Mesodermal cell (in vitro differentiated cells): ENCODE measurements around the gene SFTA2.

ENCODE experiments used
- H3K27ac ChIP-seq: 2 replicates; pipeline ENCODE4 v1.7.0; 2013; ENCODE audit warnings: mild to moderate bottlenecking, low read depth, low read length, moderate library complexity; ENCODE audit not compliant: severe bottlenecking
- H3K36me3 ChIP-seq: 2 replicates; pipeline ENCODE4 v1.7.1; 2013; ENCODE audit warnings: mild to moderate bottlenecking, low read length, moderate library complexity; ENCODE audit not compliant: control insufficient read depth, insufficient read depth
- H3K4me1 ChIP-seq: one replicate; pipeline ENCODE4 v1.7.1; 2013; ENCODE audit warnings: mild to moderate bottlenecking, low read length; ENCODE audit not compliant: insufficient read depth, control insufficient read depth, poor library complexity, severe bottlenecking
- H3K4me3 ChIP-seq: 2 replicates; pipeline ENCODE4 v1.7.0; 2013; ENCODE audit warnings: low read length, control low read depth, mild to moderate bottlenecking; ENCODE audit not compliant: insufficient read depth, poor library complexity, severe bottlenecking; ENCODE audit errors: extremely low read depth
- H3K9me3 ChIP-seq: 2 replicates; pipeline ENCODE4 v1.7.1; 2013; ENCODE audit warnings: mild to moderate bottlenecking, low read length, moderate library complexity; ENCODE audit not compliant: control insufficient read depth
- WGBS, 2 experiments: methylation state at CpG; one replicate each; pipeline ENCODE4 v1.1.5; 2013; ENCODE audit warnings: missing lambda C conversion rate in 2 of 2; ENCODE audit not compliant: insufficient coverage in 2 of 2; 5-methylcytosine and 5-hydroxymethylcytosine counted together

The SFTA2 gene

DNA sequence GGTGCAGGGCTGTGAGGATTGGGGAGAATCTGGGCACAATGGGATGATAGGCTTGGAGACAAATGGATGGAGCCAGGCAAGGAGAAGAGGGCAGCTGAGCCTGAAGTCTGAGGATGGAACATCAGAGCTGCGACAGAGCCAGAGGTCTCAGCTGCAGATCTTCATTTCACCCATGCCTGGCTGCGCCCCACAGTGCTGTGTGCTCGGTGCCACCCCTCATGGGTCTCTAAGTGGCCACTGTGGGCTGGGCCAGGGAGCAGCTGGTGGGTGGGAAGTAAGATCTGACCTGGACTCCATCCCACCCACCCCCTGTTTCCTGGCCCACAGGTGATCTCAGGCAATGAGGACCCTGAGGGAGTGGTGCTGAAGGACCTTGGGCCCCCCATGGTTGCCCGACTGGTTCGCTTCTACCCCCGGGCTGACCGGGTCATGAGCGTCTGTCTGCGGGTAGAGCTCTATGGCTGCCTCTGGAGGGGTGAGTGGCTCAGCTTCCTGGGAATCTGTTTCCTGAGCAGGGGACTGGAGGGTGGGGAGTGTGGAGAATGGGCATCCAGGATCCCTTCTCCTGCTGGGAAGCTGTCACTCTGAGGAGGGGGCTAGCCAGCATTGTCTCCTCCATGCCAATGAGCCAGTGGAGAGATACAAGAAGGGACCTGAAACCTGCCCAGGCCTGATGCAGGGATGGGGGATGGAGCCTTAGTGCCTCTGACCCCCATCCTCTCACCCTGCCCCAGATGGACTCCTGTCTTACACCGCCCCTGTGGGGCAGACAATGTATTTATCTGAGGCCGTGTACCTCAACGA lies 41.1 kb downstream of the SFTA2 start:
- WGBS, 2 experiments: 89 to 97% methylated on average over 7 to 11 of the region's 12 CpGs
- Histone ChIP-seq H3K4me1 (peaks cover 21% of the 10 kb centered on the region), H3K27ac (no peak overlapping the region), H3K4me3 (no peak overlapping the region), H3K9me3 (no peaks in the 10 kb centered on the region), H3K36me3 (peaks cover 69% of the 10 kb centered on the region)

GRCh38 chr6:30889921-30890645 lies 41.9 kb downstream of the SFTA2 start:
- no peaks in the 10 kb centered on the region for H3K9me3 ChIP-seq
- WGBS, 2 experiments: 96 to 97% methylated on average over 13 to 14 of the region's 14 CpGs
- peaks cover 26% of the 10 kb centered on the region for H3K4me1 ChIP-seq
- H3K4me3 ChIP-seq: no peak overlapping the region
- H3K27ac ChIP-seq: no peak overlapping the region
- peaks cover 61% of the 10 kb centered on the region for H3K36me3 ChIP-seq

GRCh38 chr6:30889496-30889885 lies 42.5 kb downstream of the SFTA2 start:
- 58 to 78% methylated on average over 2 to 3 of the region's 4 CpGs for WGBS, 2 experiments
- Histone ChIP-seq H3K27ac (no peak overlapping the region), H3K9me3 (no peaks in the 10 kb centered on the region), H3K4me3 (no peak overlapping the region), H3K36me3 (peaks cover 55% of the 10 kb centered on the region), H3K4me1 (peaks cover 26% of the 10 kb centered on the region)

GRCh38 chr6:30888816-30889495 lies 43.0 kb downstream of the SFTA2 start:
- WGBS, 2 experiments: 95% methylated on average over 16 to 17 of the region's 18 CpGs
- Histone ChIP-seq H3K27ac (no peak overlapping the region), H3K36me3 (peaks cover 51% of the 10 kb centered on the region), H3K9me3 (no peaks in the 10 kb centered on the region), H3K4me1 (peaks cover 26% of the 10 kb centered on the region), H3K4me3 (no peak overlapping the region)

DNA sequence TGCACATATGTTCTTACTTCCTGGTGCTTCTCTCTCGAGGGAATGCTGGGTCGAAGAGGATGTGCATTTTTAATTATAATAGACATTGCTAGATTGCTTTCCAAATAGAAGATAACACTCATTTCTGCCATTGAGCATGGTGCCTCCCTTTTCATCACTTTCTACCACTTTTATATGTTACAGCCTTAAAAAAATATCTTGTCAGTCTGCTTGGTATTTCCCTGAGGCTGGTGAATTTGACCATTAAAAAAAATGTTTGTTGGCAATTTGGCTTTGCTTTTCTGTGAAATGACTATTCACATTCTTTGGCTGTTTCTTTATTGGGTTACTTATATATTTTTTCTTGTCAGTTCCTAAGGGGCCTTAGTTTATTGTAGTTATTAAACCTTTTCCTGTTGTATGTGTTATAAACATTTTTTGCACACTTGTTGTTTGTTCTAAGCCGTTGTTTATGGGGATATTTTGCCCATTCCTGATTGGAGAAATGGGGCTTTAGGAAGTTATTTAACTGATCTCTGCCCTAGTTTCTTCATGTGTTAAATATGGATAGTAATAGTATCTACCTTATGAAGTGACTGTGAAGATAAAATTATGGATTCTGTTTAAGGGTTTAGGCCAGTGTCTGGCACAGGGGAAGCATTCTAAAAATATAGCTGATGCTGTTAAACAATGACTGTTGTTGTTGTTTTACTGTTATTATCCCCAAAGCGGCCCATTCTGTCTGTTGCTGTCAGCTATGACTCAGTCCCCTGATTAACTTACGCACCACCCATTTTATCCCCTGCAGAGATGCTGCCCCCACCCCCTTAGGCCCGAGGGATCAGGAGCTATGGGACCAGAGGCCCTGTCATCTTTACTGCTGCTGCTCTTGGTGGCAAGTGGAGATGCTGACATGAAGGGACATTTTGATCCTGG lies 43.8 kb downstream of the SFTA2 start:
- no peak overlapping the region for H3K27ac ChIP-seq
- 50 to 67% methylated on average over 1 to 2 of the region's 6 CpGs for WGBS, 2 experiments
- H3K9me3 ChIP-seq: no peaks in the 10 kb centered on the region
- peaks cover 33% of the 10 kb centered on the region for H3K4me1 ChIP-seq
- H3K36me3 ChIP-seq: peaks cover 45% of the 10 kb centered on the region
- H3K4me3 ChIP-seq: no peak overlapping the region

DNA sequence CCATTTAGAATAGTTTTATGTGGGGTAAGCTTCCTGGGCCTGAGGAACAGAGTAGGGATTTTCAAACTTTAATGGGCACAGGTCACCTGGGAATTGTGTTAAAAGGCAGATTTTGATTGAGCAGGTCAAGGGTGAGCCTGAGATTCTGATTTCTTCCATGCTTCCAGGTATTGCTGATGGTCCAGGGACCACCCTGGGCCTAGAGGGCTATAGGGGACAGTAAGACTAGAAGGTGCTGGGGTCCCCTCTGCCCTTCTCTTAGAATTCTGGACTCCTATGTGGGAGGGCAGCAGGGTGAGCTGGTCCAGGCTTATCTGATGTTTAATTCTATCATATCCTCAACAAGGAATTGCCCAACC lies 45.1 kb downstream of the SFTA2 start:
- peak overlapping the region; percentile 61 for H3K4me3 ChIP-seq
- peak overlapping the region; percentile 91 for H3K27ac ChIP-seq
- H3K9me3 ChIP-seq: no peaks in the 10 kb centered on the region
- peaks cover 45% of the 10 kb centered on the region for H3K4me1 ChIP-seq
- H3K36me3 ChIP-seq: peaks cover 32% of the 10 kb centered on the region

GRCh38 chr6:30885999-30886896 lies 45.7 kb downstream of the SFTA2 start:
- Histone ChIP-seq H3K9me3 (no peaks in the 10 kb centered on the region), H3K4me1 (peaks cover 50% of the 10 kb centered on the region), H3K4me3 (peak overlapping the region; percentile 61), H3K36me3 (peaks cover 26% of the 10 kb centered on the region), H3K27ac (peak overlapping the region; percentile 91)
- 3 to 8% methylated on average over 13 to 16 of the region's 18 CpGs for WGBS, 2 experiments

DNA sequence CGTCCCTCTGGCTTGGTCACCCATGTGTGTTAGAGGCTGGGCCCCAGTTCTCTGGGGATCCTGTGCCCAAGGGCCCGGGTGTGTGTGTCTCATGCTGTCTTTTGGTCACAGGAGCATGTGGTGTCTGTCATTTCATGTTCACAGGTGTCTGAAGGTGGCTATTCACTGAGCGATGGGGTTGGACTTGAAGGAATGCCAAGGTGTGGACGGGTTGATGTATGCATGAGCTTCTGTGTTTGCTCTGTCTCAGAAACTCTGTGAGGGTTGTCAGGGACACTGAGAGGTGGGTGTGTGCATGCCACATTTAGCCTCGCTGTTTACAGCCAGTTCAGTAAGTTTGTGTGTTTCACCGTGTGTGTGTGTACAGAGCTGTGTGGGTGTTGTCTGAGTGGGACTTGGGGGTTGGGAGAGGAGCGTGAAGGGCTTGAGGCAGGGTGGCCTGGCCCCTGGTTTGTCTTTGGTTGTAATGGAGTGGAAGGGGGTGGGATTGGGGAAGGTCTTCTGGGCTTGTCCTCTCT lies 46.4 kb downstream of the SFTA2 start:
- peaks cover 20% of the 10 kb centered on the region for H3K36me3 ChIP-seq
- H3K9me3 ChIP-seq: no peaks in the 10 kb centered on the region
- H3K4me1 ChIP-seq: peaks cover 56% of the 10 kb centered on the region
- WGBS, 2 experiments: 15 to 23% methylated on average over 6 to 7 of the region's 7 CpGs
- peak overlapping the region; percentile 61 for H3K4me3 ChIP-seq
- H3K27ac ChIP-seq: peak overlapping the region; percentile 91

- Histone ChIP-seq H3K4me1 (peaks cover 64% of the 10 kb centered on the region), H3K4me3 (peak overlapping the region; percentile 61), H3K27ac (peak overlapping the region; percentile 91), H3K36me3 (peaks cover 13% of the 10 kb centered on the region), H3K9me3 (no peaks in the 10 kb centered on the region)
- 2 to 8% methylated on average over 27 to 42 of the region's 59 CpGs for WGBS, 2 experiments
Measured at GRCh38 chr6:30884521-30885480, 47.2 kb downstream of the SFTA2 start.
